ENCODE results near the gene IER5. TPM values are rescaled to one million over a fixed set of nuclear protein-coding genes. Genes with fewer than 3 reads are reported as not detected.
A peak's percentile ranks its signal among the peaks of the same experiment; 100 is the strongest.

The IER5 gene
- total RNA-seq, 2 donors from 2014 or later: 71.8 to 72.2 TPM

GRCh38 chr1:181094416-181095212, 6.1 kb downstream of the IER5 start:
- Mint-ChIP-seq H3K4me1 (ENCODE audit: low read depth) (peaks cover 86% of the 10 kb centered on the region), H3K4me3 (peak overlapping the region in 1 of 2 donors; percentile 32), H3K27ac (peak overlapping the region; percentile 35), H3K36me3 (ENCODE audit: insufficient read depth in 2 of 2) (peaks cover 20 to 46% of the 10 kb centered on the region in 2 donors), H3K27me3 (ENCODE audit: low read depth) (peaks cover 7% of the 10 kb centered on the region), H3K9me3 (no peaks in the 10 kb centered on the region)
- ATAC-seq (replicated peaks in 1 of 2) (no peak), DNase-seq (no peak)

- Mint-ChIP-seq H3K4me3 (no peak overlapping the region), H3K27ac (no peak overlapping the region), H3K9me3 (no peaks in the 10 kb centered on the region), H3K36me3 (ENCODE audit: insufficient read depth in 2 of 2) (peaks cover 15 to 40% of the 10 kb centered on the region in 2 donors), H3K4me1 (ENCODE audit: low read depth) (peaks cover 92% of the 10 kb centered on the region), H3K27me3 (ENCODE audit: low read depth) (peaks cover 7% of the 10 kb centered on the region)
- DNase-seq: no peak
- no peak for ATAC-seq (replicated peaks in 1 of 2)
Measured at GRCh38 chr1:181095260-181095659, 6.8 kb downstream of the IER5 start.

GRCh38 chr1:181095763-181096184, 7.3 kb downstream of the IER5 start:
- Mint-ChIP-seq H3K27me3 (ENCODE audit: low read depth) (peaks cover 7% of the 10 kb centered on the region), H3K4me1 (ENCODE audit: low read depth) (peaks cover 95% of the 10 kb centered on the region), H3K4me3 (no peak overlapping the region), H3K27ac (no peak overlapping the region), H3K9me3 (no peaks in the 10 kb centered on the region), H3K36me3 (ENCODE audit: insufficient read depth in 2 of 2) (peaks cover 14 to 36% of the 10 kb centered on the region in 2 donors)
- ATAC-seq (replicated peaks in 1 of 2) (no peak), DNase-seq (no peak)

- peaks cover 95% of the 10 kb centered on the region for H3K4me1 Mint-ChIP-seq (ENCODE audit: low read depth)
- ATAC-seq (replicated peaks in 1 of 2): no peak
- H3K27ac Mint-ChIP-seq: no peak overlapping the region
- H3K36me3 Mint-ChIP-seq (ENCODE audit: insufficient read depth in 2 of 2): peaks cover 7 to 22% of the 10 kb centered on the region in 2 donors
- no peak for DNase-seq
- H3K9me3 Mint-ChIP-seq: no peaks in the 10 kb centered on the region
- H3K4me3 Mint-ChIP-seq: peak overlapping the region in 1 of 2 donors; percentile 4
- peaks cover 7% of the 10 kb centered on the region for H3K27me3 Mint-ChIP-seq (ENCODE audit: low read depth)
Measured at GRCh38 chr1:181097242-181097641, 8.7 kb downstream of the IER5 start.

DNA sequence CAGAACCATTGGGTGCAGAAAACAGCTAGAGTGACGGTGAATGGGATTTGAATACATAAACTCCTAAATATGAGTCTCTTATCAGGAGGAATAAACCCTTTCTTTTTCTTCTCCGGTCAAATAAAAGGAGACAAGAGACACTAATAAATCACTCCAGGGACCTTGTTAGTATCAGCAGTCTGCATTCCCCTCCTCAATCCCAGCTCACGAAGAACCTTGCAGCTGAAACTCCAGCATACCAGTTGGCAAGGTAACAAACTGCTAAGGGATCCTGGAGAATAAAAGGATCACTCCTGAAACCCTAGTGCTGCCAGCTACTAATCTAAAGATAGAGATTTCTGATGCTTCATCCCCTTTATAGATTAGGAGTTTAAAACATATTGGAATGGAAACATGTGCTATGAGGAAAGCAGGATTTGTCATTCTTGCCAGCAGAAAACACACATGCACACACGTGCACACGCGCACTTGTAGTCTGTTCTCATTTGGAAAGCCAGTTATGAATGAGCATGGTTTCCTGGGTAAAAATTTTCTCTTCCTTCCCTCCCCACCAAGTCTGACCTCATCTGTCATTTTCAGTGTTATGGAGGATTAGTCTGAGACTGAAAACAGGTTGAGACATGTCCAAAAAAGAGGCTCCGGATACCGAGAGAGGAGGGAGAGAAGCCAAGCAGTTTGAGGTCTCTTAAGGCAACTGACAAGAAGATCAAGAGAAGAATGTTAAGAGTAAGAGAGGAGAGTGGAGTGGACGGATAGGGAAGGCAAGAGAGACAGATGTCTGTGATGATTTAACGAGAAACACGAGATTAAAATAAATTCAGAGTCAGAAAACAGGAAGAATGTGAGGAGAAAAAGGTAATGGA, 10.9 kb downstream of the IER5 start:
- peak overlapping the region; percentile 79 to 81 for H3K4me3 Mint-ChIP-seq
- H3K4me1 Mint-ChIP-seq (ENCODE audit: low read depth): peaks cover 100% of the 10 kb centered on the region
- DNase-seq (peak; percentile 67 to 68), ATAC-seq (replicated peaks in 1 of 2) (peak; percentile 79 to 84)
- H3K27me3 Mint-ChIP-seq (ENCODE audit: low read depth): peaks cover 7% of the 10 kb centered on the region
- no peaks in the 10 kb centered on the region for H3K9me3 Mint-ChIP-seq
- H3K36me3 Mint-ChIP-seq (ENCODE audit: insufficient read depth in 2 of 2): peaks cover 2 to 6% of the 10 kb centered on the region in 2 donors
- H3K27ac Mint-ChIP-seq: peak overlapping the region; percentile 81

DNA sequence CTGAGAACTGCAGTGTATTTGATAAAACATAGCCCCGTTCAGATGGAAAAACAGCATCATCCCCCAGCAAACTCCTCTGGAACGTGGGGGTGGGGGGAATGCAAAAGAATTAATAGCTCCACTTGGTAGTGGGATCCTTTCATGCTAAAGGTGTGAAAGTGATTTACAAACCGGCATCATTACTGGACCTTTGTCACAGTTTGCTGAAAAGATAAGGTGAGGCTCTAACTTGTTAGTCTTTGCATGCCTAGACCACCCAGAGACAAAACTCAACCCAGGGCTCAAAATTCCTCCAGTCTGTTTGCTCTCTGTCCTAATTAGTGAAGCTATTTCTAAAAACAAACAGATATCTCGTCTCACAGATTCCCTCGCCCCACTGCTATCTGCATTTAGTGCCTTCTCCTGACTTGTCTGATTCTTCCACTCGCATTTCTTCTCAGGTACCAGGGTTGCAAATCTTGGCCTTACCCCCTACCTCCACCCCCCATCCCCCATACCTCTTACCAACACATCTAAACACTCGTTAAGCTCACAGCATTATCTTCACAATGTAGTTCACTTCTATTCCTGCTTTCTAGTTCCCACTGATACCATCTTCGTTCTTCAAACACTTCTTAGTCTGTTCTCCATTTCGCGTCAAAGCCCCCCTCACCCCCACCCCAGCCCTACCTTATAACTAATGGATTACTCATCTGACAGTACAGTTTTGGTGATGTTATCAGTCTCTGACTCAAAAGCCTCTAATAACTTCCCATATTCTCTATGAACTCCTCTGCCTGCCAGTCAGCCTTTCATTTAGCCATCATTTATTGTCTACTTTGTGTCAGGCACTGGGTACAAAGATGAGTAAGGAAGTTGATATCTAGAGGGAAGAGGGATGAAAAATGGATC, 11.8 kb downstream of the IER5 start:
- peak; percentile 5 to 11 for ATAC-seq (replicated peaks in 1 of 2)
- DNase-seq: peak in 1 of 2 donors; percentile 39
- Mint-ChIP-seq H3K27ac (peak overlapping the region; percentile 81), H3K4me3 (peak overlapping the region; percentile 79 to 81), H3K9me3 (no peaks in the 10 kb centered on the region), H3K27me3 (ENCODE audit: low read depth) (peaks cover 7% of the 10 kb centered on the region), H3K36me3 (ENCODE audit: insufficient read depth in 2 of 2) (peaks cover 0 to 1% of the 10 kb centered on the region in 2 donors), H3K4me1 (ENCODE audit: low read depth) (peaks cover 94% of the 10 kb centered on the region)

- Mint-ChIP-seq H3K9me3 (no peaks in the 10 kb centered on the region), H3K4me3 (peak overlapping the region; percentile 79 to 81), H3K4me1 (ENCODE audit: low read depth) (peaks cover 91% of the 10 kb centered on the region), H3K36me3 (ENCODE audit: insufficient read depth in 2 of 2) (peaks cover 0 to 3% of the 10 kb centered on the region in 2 donors), H3K27ac (peak overlapping the region; percentile 59), H3K27me3 (ENCODE audit: low read depth) (peaks cover 11% of the 10 kb centered on the region)
- DNase-seq: no peak
- ATAC-seq (replicated peaks in 1 of 2): no peak
Measured at GRCh38 chr1:181100934-181101333, 12.4 kb downstream of the IER5 start.

GRCh38 chr1:181101581-181102226, 13.2 kb downstream of the IER5 start:
- Mint-ChIP-seq H3K4me1 (ENCODE audit: low read depth) (peaks cover 88% of the 10 kb centered on the region), H3K27me3 (ENCODE audit: low read depth) (peaks cover 17% of the 10 kb centered on the region), H3K9me3 (no peaks in the 10 kb centered on the region), H3K27ac (no peak overlapping the region), H3K4me3 (peak overlapping the region in 1 of 2 donors; percentile 81), H3K36me3 (ENCODE audit: insufficient read depth in 2 of 2) (peaks cover 0 to 3% of the 10 kb centered on the region in 2 donors)
- ATAC-seq (replicated peaks in 1 of 2): no peak
- no peak for DNase-seq

GRCh38 chr1:181102841-181103240, 14.3 kb downstream of the IER5 start:
- no peaks in the 10 kb centered on the region for H3K9me3 Mint-ChIP-seq
- ATAC-seq (replicated peaks in 1 of 2): no peak
- peaks cover 28% of the 10 kb centered on the region for H3K27me3 Mint-ChIP-seq (ENCODE audit: low read depth)
- H3K36me3 Mint-ChIP-seq (ENCODE audit: insufficient read depth in 2 of 2): peaks cover 0 to 3% of the 10 kb centered on the region in 2 donors
- no peak overlapping the region for H3K27ac Mint-ChIP-seq
- no peak overlapping the region for H3K4me3 Mint-ChIP-seq
- H3K4me1 Mint-ChIP-seq (ENCODE audit: low read depth): peaks cover 76% of the 10 kb centered on the region
- DNase-seq: no peak

- Mint-ChIP-seq H3K36me3 (ENCODE audit: insufficient read depth in 2 of 2) (peaks cover 0 to 3% of the 10 kb centered on the region in 2 donors), H3K27me3 (ENCODE audit: low read depth) (peaks cover 28% of the 10 kb centered on the region), H3K4me1 (ENCODE audit: low read depth) (peaks cover 74% of the 10 kb centered on the region), H3K4me3 (peak overlapping the region in 1 of 2 donors; percentile 89), H3K9me3 (no peaks in the 10 kb centered on the region), H3K27ac (no peak overlapping the region)
- DNase-seq (no peak), ATAC-seq (replicated peaks in 1 of 2) (no peak)
Measured at GRCh38 chr1:181103399-181103798, 14.9 kb downstream of the IER5 start.

- DNase-seq (no peak), ATAC-seq (replicated peaks in 1 of 2) (peak in 1 of 2 donors; percentile 24)
- peak overlapping the region; percentile 27 for H3K27ac Mint-ChIP-seq
- H3K9me3 Mint-ChIP-seq: no peaks in the 10 kb centered on the region
- peaks cover 71% of the 10 kb centered on the region for H3K4me1 Mint-ChIP-seq (ENCODE audit: low read depth)
- H3K27me3 Mint-ChIP-seq (ENCODE audit: low read depth): peaks cover 32% of the 10 kb centered on the region
- peak overlapping the region; percentile 88 to 89 for H3K4me3 Mint-ChIP-seq
- peaks cover 0 to 3% of the 10 kb centered on the region in 2 donors for H3K36me3 Mint-ChIP-seq (ENCODE audit: insufficient read depth in 2 of 2)
Measured at GRCh38 chr1:181104042-181104789, 15.7 kb downstream of the IER5 start.
